Upper lobe of left lung (tissue), 6 donors: ENCODE results near the gene NAV2. TPM values are rescaled to one million over a fixed set of nuclear protein-coding genes. Genes with fewer than 3 reads are reported as not detected.

Experiments
- ATAC-seq, 2 donors: fragments of 200-7000 bp; cut with Tn5 transposase; one replicate each; pipeline ENCODE4 v1.9.1; 2022; ENCODE audit warnings: mild to moderate bottlenecking in 2 of 2, moderate library complexity in 2 of 2; ENCODE audit not compliant: low FRiP score in 2 of 2
- DNase-seq, 2 donors: peaks; one replicate each; pipeline ENCODE4 v3.0.0-alpha.2; 2019 to 2020
- H3K27ac ChIP-seq, 4 donors: fragments of 200-600 bp; sonication (generic); one replicate each; pipeline ENCODE4 v1.5.1; 2016 to 2019
- H3K27me3 ChIP-seq, 4 donors: fragments of 200-600 bp; sonication (generic); one replicate each; pipeline ENCODE4 v1.5.1; 2017 to 2019
- H3K36me3 ChIP-seq, 4 donors: fragments of 200-600 bp; sonication (generic); one replicate each; pipeline ENCODE4 v1.5.1; 2016 to 2019
- H3K4me1 ChIP-seq, 4 donors: fragments of 200-600 bp; sonication (generic); one replicate each; pipeline ENCODE4 v1.5.1; 2018 to 2019
- H3K4me3 ChIP-seq, 4 donors: fragments of 200-600 bp; sonication (generic); one replicate each; pipeline ENCODE4 v1.5.1; 2017 to 2019; ENCODE audit warnings: mild to moderate bottlenecking in 2 of 4, moderate library complexity in 1 of 4
- H3K9me3 ChIP-seq, 4 donors: fragments of 200-600 bp; sonication (generic); one replicate each; pipeline ENCODE4 v1.5.1; 2018 to 2019
- CTCF ChIP-seq, 6 experiments: fragments of 450-650 bp in 4 of 6; fragments of 200-600 bp in 2 of 6; sonication (generic) in 2 of 6; IDR thresholded peaks; one replicate each; pipeline ENCODE4 v1.5.1; 2016 to 2019; ENCODE audit warnings: antibody characterized with exemption in 6 of 6
- EP300 ChIP-seq, 4 donors: sonication (generic); formaldehyde crosslinking; IDR thresholded peaks; one replicate each; pipeline ENCODE4 v1.5.1; 2017; ENCODE audit warnings: antibody characterized with exemption in 4 of 4, control low read depth in 2 of 4
- POLR2A ChIP-seq, 4 donors: fragments of 450-650 bp; IDR thresholded peaks; one replicate each; pipeline ENCODE4 v1.5.1; 2016 to 2017; ENCODE audit warnings: antibody characterized with exemption in 4 of 4, mild to moderate bottlenecking in 2 of 4
- POLR2AphosphoS5 ChIP-seq, 2 donors: sonication (generic); formaldehyde crosslinking; IDR thresholded peaks; one replicate each; pipeline ENCODE4 v1.5.1; 2017; ENCODE audit warnings: antibody characterized with exemption in 2 of 2
- WGBS, 2 donors: methylation state at CpG; one replicate each; pipeline ENCODE4 v1.1.5; 2017 to 2018; 5-methylcytosine and 5-hydroxymethylcytosine counted together
- total RNA-seq, 6 donors: library from RNA; depleted of rRNA in 4 of 6; stranded (reverse); fragments of >200 nt in 4 of 6; gene quantifications; one replicate each; pipeline versions ENCODE4 v1.1.0 to v1.2.1, GENCODE V29; 2016 to 2021
- donor health status: DM: no; HTN: no; CAD: no; lungs with moderate emphysema.
- donor health status: DM: no; HTN: yes; CAD: no; lungs with severe emphysema.

NAV2 gene
- total RNA-seq, 6 donors from 2014 or later: 40.5 to 61.4 (median 52.3) TPM

- peaks cover 0 to 8% (median 2%) of the 10 kb centered on the region in 4 donors for H3K4me1 ChIP-seq
- no peaks in the 10 kb centered on the region for H3K27me3 ChIP-seq
- H3K27ac ChIP-seq: no peak overlapping the region
- WGBS, 2 donors: 86 to 87% methylated on average over 7 to 8 of the region's 8 CpGs
- TF ChIP-seq EP300 (IDR thresholded peaks at IDR 0.05) (no peak), POLR2AphosphoS5 (IDR thresholded peaks at IDR 0.05) (no peak), CTCF (IDR thresholded peaks at IDR 0.05) (no peak), POLR2A (IDR thresholded peaks at IDR 0.05) (no peak)
- H3K36me3 ChIP-seq: peaks cover 0 to 48% (median 28%) of the 10 kb centered on the region in 4 donors
- no peak overlapping the region for H3K4me3 ChIP-seq
- ATAC-seq: no peak
- no peak for DNase-seq
- H3K9me3 ChIP-seq: no peaks in the 10 kb centered on the region
Measured at GRCh38 chr11:20084921-20085814, 372.5 kb downstream of the NAV2 start.

GRCh38 chr11:20085918-20086317, 373.3 kb downstream of the NAV2 start:
- DNase-seq (no peak), ATAC-seq (no peak)
- Histone ChIP-seq H3K27ac (no peak overlapping the region), H3K4me3 (no peak overlapping the region), H3K27me3 (no peaks in the 10 kb centered on the region), H3K9me3 (no peaks in the 10 kb centered on the region), H3K4me1 (peaks cover 0 to 9% (median 2%) of the 10 kb centered on the region in 4 donors), H3K36me3 (peaks cover 0 to 44% (median 27%) of the 10 kb centered on the region in 4 donors)
- TF ChIP-seq EP300 (IDR thresholded peaks at IDR 0.05) (no peak), CTCF (IDR thresholded peaks at IDR 0.05) (no peak), POLR2AphosphoS5 (IDR thresholded peaks at IDR 0.05) (no peak), POLR2A (IDR thresholded peaks at IDR 0.05) (no peak)
- WGBS, 2 donors: 95 to 97% methylated on average over 5 of the region's 5 CpGs

- Histone ChIP-seq H3K36me3 (peaks cover 0 to 47% (median 33%) of the 10 kb centered on the region in 4 donors), H3K27me3 (no peaks in the 10 kb centered on the region), H3K4me3 (no peak overlapping the region), H3K4me1 (peaks cover 0 to 9% (median 2%) of the 10 kb centered on the region in 4 donors), H3K27ac (no peak overlapping the region), H3K9me3 (no peaks in the 10 kb centered on the region)
- DNase-seq: no peak
- ATAC-seq: peak; percentile 23 to 47
- no peak for TF ChIP-seq POLR2AphosphoS5 (IDR thresholded peaks at IDR 0.05)
- TF ChIP-seq EP300 (IDR thresholded peaks at IDR 0.05): no peak
- TF ChIP-seq CTCF (IDR thresholded peaks at IDR 0.05): no peak
- TF ChIP-seq POLR2A (IDR thresholded peaks at IDR 0.05): no peak
- 79 to 81% methylated on average over 7 of the region's 7 CpGs for WGBS, 2 donors
Measured at GRCh38 chr11:20087118-20087521, 374.5 kb downstream of the NAV2 start.

GRCh38 chr11:20088397-20089225, 376.0 kb downstream of the NAV2 start:
- H3K9me3 ChIP-seq: no peaks in the 10 kb centered on the region
- H3K36me3 ChIP-seq: peaks cover 0 to 48% (median 31%) of the 10 kb centered on the region in 4 donors
- H3K4me1 ChIP-seq: peaks cover 0 to 9% (median 2%) of the 10 kb centered on the region in 4 donors
- H3K4me3 ChIP-seq: no peak overlapping the region
- DNase-seq: no peak
- TF ChIP-seq EP300 (IDR thresholded peaks at IDR 0.05) (peak in 1 of 4 donors; percentile 47), CTCF (IDR thresholded peaks at IDR 0.05) (no peak)
- 85 to 88% methylated on average over 11 to 12 of the region's 12 CpGs for WGBS, 2 donors
- no peaks in the 10 kb centered on the region for H3K27me3 ChIP-seq
- H3K27ac ChIP-seq: no peak overlapping the region
- ATAC-seq: no peak
